Hepatocyte (in vitro differentiated cells): ENCODE measurements around the gene ZNF785. TPM values are rescaled to one million over a fixed set of nuclear protein-coding genes. Genes with fewer than 3 reads are reported as not detected.
"Not testable (repeated sequence)": the region's sequence is repeated elsewhere in the genome, so short reads cannot be mapped to it uniquely, and the experiment has no call there.

ENCODE experiments used
- DNase-seq: peaks from one replicate; pipeline ENCODE4 v3.0.0-alpha.2; 2016; ENCODE audit warnings: low spot score
- H2AFZ ChIP-seq: fragments of 200-600 bp; sonication (generic); 2 replicates; pipeline ENCODE4 v1.6.0; 2016; ENCODE audit warnings: antibody characterized with exemption, mild to moderate bottlenecking
- H3K27ac ChIP-seq: fragments of 200-600 bp; sonication (generic); 2 replicates; pipeline ENCODE4 v1.5.1; 2016; ENCODE audit warnings: mild to moderate bottlenecking
- H3K27me3 ChIP-seq: fragments of 200-600 bp; sonication (generic); 2 replicates; pipeline ENCODE4 v1.6.1; 2016
- H3K36me3 ChIP-seq: fragments of 200-600 bp; sonication (generic); replicated peaks from 2 replicates; pipeline ENCODE4 v1.5.1; 2016; ENCODE audit warnings: low read depth; ENCODE audit not compliant: insufficient read depth
- H3K4me1 ChIP-seq: fragments of 200-600 bp; sonication (generic); 2 replicates; pipeline ENCODE4 v1.5.1; 2016; ENCODE audit warnings: mild to moderate bottlenecking, moderate library complexity; ENCODE audit not compliant: insufficient read depth
- H3K4me2 ChIP-seq: fragments of 200-600 bp; sonication (generic); 2 replicates; pipeline ENCODE4 v1.6.0; 2016
- H3K4me3 ChIP-seq: fragments of 200-600 bp; sonication (generic); 2 replicates; pipeline ENCODE4 v1.5.1; 2016; ENCODE audit warnings: mild to moderate bottlenecking
- H3K79me2 ChIP-seq: fragments of 200-600 bp; sonication (generic); 2 replicates; pipeline ENCODE4 v1.6.0; 2017; ENCODE audit warnings: mild to moderate bottlenecking
- H3K9me2 ChIP-seq: fragments of 200-600 bp; sonication (generic); replicated peaks from 2 replicates; pipeline ENCODE4 v1.6.0; 2017; ENCODE audit warnings: mild to moderate bottlenecking; ENCODE audit not compliant: insufficient read depth
- H3K9me3 ChIP-seq: fragments of 200-600 bp; sonication (generic); 2 replicates; pipeline ENCODE4 v1.5.1; 2016; ENCODE audit warnings: low read depth, mild to moderate bottlenecking
- H4K20me1 ChIP-seq: fragments of 200-600 bp; sonication (generic); 2 replicates; pipeline ENCODE4 v1.6.0; 2016; ENCODE audit warnings: mild to moderate bottlenecking; ENCODE audit not compliant: insufficient read depth, poor library complexity, severe bottlenecking
- CTCF ChIP-seq: fragments of 200-600 bp; sonication (generic); IDR thresholded peaks from 2 replicates; pipeline ENCODE4 v1.5.1; 2016; ENCODE audit warnings: antibody characterized with exemption, mild to moderate bottlenecking; ENCODE audit not compliant: poor library complexity
- EZH2 ChIP-seq: fragments of 200-600 bp; sonication (generic); IDR thresholded peaks from 2 replicates; pipeline ENCODE4 v1.6.1; 2016; ENCODE audit warnings: antibody characterized with exemption, mild to moderate bottlenecking, borderline replicate concordance
- EZH2phosphoT487 ChIP-seq: fragments of 200-600 bp; sonication (generic); IDR thresholded peaks from one replicate; pipeline ENCODE4 v1.6.1; 2018; ENCODE audit warnings: antibody characterized with exemption, mild to moderate bottlenecking, low read depth, moderate library complexity; ENCODE audit not compliant: unreplicated experiment, severe bottlenecking
- WGBS: methylation state at CpG from one replicate; pipeline ENCODE4 v1.1.6; 2016; ENCODE audit warnings: low lambda C conversion rate; ENCODE audit errors: missing lambda C conversion rate; 5-methylcytosine and 5-hydroxymethylcytosine counted together
- polyA plus RNA-seq: library from polyadenylated mRNA; unstranded; fragments of >200 nt; fragmentation: Nextera tagmentation; extraction: Ambion mirVana; gene quantifications from 2 replicates; pipeline ENCODE4 v1.2.1, GENCODE V29; 2016
- total RNA-seq: library from RNA; depleted of rRNA; stranded (reverse); fragments of >200 nt; gene quantifications from 2 replicates; pipeline ENCODE4 v1.2.3, GENCODE V29; 2014

Gene ZNF785
- total and polyA plus RNA-seq, 2 experiments from 2014 or later, result 10.0 to 11.7 TPM

- H2AFZ ChIP-seq, result no peak overlapping the region
- no peak overlapping the region for H3K27ac ChIP-seq
- no peaks in the 10 kb centered on the region for H4K20me1 ChIP-seq
- no peaks in the 10 kb centered on the region for H3K4me1 ChIP-seq
- no peaks in the 10 kb centered on the region for H3K79me2 ChIP-seq
- no peaks in the 10 kb centered on the region for H3K36me3 ChIP-seq
- 92% methylated on average over 3 of the region's 3 CpGs for WGBS
- no peaks in the 10 kb centered on the region for H3K9me3 ChIP-seq
- no peaks in the 10 kb centered on the region for H3K27me3 ChIP-seq
- no peak for DNase-seq
- TF ChIP-seq EZH2, result no peak
- no peak for TF ChIP-seq EZH2phosphoT487
- no peak for TF ChIP-seq CTCF
- no peak overlapping the region for H3K4me2 ChIP-seq
- no peaks in the 10 kb centered on the region for H3K9me2 ChIP-seq
- no peak overlapping the region for H3K4me3 ChIP-seq
These were observed 14.7 kb upstream of the ZNF785 start for GRCh38 chr16:30600215-30600614.

- TF ChIP-seq EZH2 (no peak), CTCF (no peak), EZH2phosphoT487 (no peak)
- H3K27ac ChIP-seq, result no peak overlapping the region
- H3K27me3 ChIP-seq, result no peaks in the 10 kb centered on the region
- no peaks in the 10 kb centered on the region for H3K9me2 ChIP-seq
- no peak overlapping the region for H3K4me3 ChIP-seq
- no peaks in the 10 kb centered on the region for H4K20me1 ChIP-seq
- no peak overlapping the region for H2AFZ ChIP-seq
- no peaks in the 10 kb centered on the region for H3K9me3 ChIP-seq
- H3K4me1 ChIP-seq, result no peaks in the 10 kb centered on the region
- no peak for DNase-seq
- WGBS, result 94% methylated on average over 4 of the region's 4 CpGs
- H3K36me3 ChIP-seq, result no peaks in the 10 kb centered on the region
- H3K79me2 ChIP-seq, result no peaks in the 10 kb centered on the region
- no peak overlapping the region for H3K4me2 ChIP-seq
These were observed 7.4 kb upstream of the ZNF785 start for GRCh38 chr16:30592871-30593270.

GRCh38 chr16:30590869-30591268 lies 5.4 kb upstream of the ZNF785 start:
- DNase-seq, H3K4me3 ChIP-seq, H2AFZ ChIP-seq, H3K27ac ChIP-seq, H3K79me2 ChIP-seq, H3K4me2 ChIP-seq, H4K20me1 ChIP-seq, H3K36me3 ChIP-seq, H3K4me1 ChIP-seq, H3K27me3 ChIP-seq, H3K9me2 ChIP-seq, H3K9me3 ChIP-seq: not testable (repeated sequence)
- 97% methylated on average over 9 of the region's 9 CpGs for WGBS

- 100% methylated on average over 2 of the region's 2 CpGs for WGBS
- H3K4me2 ChIP-seq, H4K20me1 ChIP-seq, H3K9me3 ChIP-seq, H2AFZ ChIP-seq, H3K27ac ChIP-seq, H3K4me1 ChIP-seq, H3K9me2 ChIP-seq, H3K4me3 ChIP-seq, DNase-seq, H3K27me3 ChIP-seq, H3K36me3 ChIP-seq, H3K79me2 ChIP-seq: not testable (repeated sequence)
These were observed 4.1 kb upstream of the ZNF785 start for GRCh38 chr16:30589582-30589981.

- Histone ChIP-seq H3K27me3 (no peaks in the 10 kb centered on the region), H3K79me2 (peaks cover 16% of the 10 kb centered on the region), H3K9me3 (no peaks in the 10 kb centered on the region), H3K4me3 (no peak overlapping the region), H3K27ac (no peak overlapping the region), H3K36me3 (no peaks in the 10 kb centered on the region), H3K4me2 (no peak overlapping the region), H3K9me2 (no peaks in the 10 kb centered on the region), H3K4me1 (peaks cover 7% of the 10 kb centered on the region), H4K20me1 (no peaks in the 10 kb centered on the region), H2AFZ (no peak overlapping the region)
- DNase-seq, result no peak
- TF ChIP-seq EZH2 (no peak), EZH2phosphoT487 (no peak), CTCF (no peak)
- 100% methylated on average over 2 of the region's 2 CpGs for WGBS
These were observed 3.2 kb upstream of the ZNF785 start for GRCh38 chr16:30588651-30589050.
